ENCODE results near the gene GLIPR1L2. TPM values are rescaled to one million over a fixed set of nuclear protein-coding genes. Genes with fewer than 3 reads are reported as not detected.

The GLIPR1L2 gene
- total RNA-seq, 4 donors from 2014 or later = 0.17 to 4.5 (median 1.0) TPM

DNA sequence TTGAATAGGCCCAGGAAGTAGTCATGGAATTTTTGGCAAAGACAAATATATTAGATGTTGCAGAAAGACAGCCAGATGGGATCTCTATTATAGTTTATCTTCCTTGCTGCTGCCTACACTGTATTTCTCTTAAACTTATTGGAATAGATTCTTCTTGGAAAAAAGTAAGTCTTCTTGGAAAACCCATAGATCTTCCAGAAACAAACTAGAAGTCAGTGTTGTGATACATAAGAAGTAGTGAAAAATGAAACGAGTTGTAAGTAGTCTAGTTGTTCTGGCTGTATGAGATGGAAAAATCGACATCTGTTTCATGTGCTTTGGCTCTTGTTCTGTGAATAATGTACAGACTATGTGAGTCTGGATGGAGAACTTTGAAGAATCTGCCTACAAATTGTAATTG, 29.0 kb downstream of the GLIPR1L2 start:
- TF ChIP-seq, protein P1, sequence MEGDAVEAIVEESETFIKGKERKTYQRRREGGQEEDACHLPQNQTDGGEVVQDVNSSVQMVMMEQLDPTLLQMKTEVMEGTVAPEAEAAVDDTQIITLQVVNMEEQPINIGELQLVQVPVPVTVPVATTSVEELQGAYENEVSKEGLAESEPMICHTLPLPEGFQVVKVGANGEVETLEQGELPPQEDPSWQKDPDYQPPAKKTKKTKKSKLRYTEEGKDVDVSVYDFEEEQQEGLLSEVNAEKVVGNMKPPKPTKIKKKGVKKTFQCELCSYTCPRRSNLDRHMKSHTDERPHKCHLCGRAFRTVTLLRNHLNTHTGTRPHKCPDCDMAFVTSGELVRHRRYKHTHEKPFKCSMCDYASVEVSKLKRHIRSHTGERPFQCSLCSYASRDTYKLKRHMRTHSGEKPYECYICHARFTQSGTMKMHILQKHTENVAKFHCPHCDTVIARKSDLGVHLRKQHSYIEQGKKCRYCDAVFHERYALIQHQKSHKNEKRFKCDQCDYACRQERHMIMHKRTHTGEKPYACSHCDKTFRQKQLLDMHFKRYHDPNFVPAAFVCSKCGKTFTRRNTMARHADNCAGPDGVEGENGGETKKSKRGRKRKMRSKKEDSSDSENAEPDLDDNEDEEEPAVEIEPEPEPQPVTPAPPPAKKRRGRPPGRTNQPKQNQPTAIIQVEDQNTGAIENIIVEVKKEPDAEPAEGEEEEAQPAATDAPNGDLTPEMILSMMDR (IDR thresholded peaks at IDR 0.05) = no peak
- TF ChIP-seq POLR2AphosphoS5 (IDR thresholded peaks at IDR 0.05) = no peak
- intact Hi-C loops (cut with DNase I) = no loop called here
- H3K27ac ChIP-seq (replicated peaks in 1 of 4) = no peak overlapping the region
- H3K4me3 ChIP-seq = no peak overlapping the region
- H3K27me3 ChIP-seq = no peaks in the 10 kb centered on the region
- H3K4me1 ChIP-seq = no peaks in the 10 kb centered on the region
- no peaks in the 10 kb centered on the region for H3K9me3 ChIP-seq
- no peaks in the 10 kb centered on the region for H3K36me3 ChIP-seq
- no peak for DNase-seq (ENCODE audit: extremely low spot score)
- 82% methylated on average over 2 of the region's 2 CpGs for WGBS

DNA sequence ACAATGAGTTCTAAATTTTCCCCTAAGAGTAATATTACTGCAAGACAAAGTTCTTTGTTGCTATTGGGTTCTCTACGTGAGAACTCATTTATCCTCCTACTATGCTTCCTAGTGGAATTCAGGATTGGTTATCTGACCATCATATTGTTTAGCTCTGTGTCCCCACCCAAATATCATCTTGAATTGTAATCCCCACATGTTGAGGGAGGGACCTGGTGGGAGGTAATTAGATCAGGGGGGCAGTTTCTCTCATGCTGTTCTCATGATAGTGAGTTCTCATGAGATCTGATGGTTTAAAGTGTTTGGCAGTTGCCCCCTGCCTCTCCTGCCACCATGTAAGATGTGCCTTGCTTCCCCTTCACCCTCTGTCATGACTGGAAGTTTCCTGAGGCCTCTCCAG, 36.6 kb downstream of the GLIPR1L2 start:
- no peak overlapping the region for H3K4me3 ChIP-seq
- no peak for TF ChIP-seq EP300 (IDR thresholded peaks at IDR 0.05)
- no peak for TF ChIP-seq POLR2A (IDR thresholded peaks at IDR 0.05; ENCODE audit: low read depth)
- no peak for TF ChIP-seq POLR2AphosphoS5 (IDR thresholded peaks at IDR 0.05)
- TF ChIP-seq, protein P1 (IDR thresholded peaks at IDR 0.05) = no peak
- DNase-seq (ENCODE audit: extremely low spot score) = no peak
- H3K4me1 ChIP-seq = peaks cover 0 to under 1% (median 0%) of the 10 kb centered on the region in 4 donors
- H3K27me3 ChIP-seq = no peaks in the 10 kb centered on the region
- peaks cover 0 to 14% (median 2%) of the 10 kb centered on the region in 4 donors for H3K9me3 ChIP-seq
- 75% methylated on average over 1 of the region's 1 CpG for WGBS
- H3K36me3 ChIP-seq = no peaks in the 10 kb centered on the region
- no peak overlapping the region for H3K27ac ChIP-seq (replicated peaks in 1 of 4)
- intact Hi-C loops (cut with DNase I) = no loop called here

DNA sequence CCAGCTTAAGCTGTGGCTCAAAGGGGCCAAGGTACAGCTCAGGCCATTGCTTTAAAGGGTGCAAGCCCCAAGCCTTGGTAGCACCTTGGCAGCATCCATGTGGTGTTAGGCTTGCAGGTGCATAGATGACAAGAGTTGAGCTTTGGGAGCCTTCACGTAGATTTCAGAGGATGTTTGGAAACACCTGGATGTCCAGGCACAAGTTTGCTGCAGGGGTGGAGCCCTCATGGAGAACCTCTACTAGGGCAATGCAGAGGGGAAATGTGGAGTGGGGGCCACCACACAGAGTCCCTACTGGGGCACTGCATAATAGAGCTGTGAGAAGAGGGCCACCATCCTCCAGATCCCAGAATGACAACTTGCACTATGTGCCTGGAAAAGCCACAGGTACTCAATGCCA, 37.9 kb downstream of the GLIPR1L2 start:
- Histone ChIP-seq H3K36me3 (no peaks in the 10 kb centered on the region), H3K4me3 (no peak overlapping the region), H3K9me3 (peaks cover 0 to 14% (median 2%) of the 10 kb centered on the region in 4 donors), H3K4me1 (peaks cover 0 to 6% (median 3%) of the 10 kb centered on the region in 4 donors), H3K27ac (replicated peaks in 1 of 4) (no peak overlapping the region), H3K27me3 (no peaks in the 10 kb centered on the region)
- no peak for DNase-seq (ENCODE audit: extremely low spot score)
- WGBS = 80% methylated on average over 1 of the region's 1 CpG
- intact Hi-C loops (cut with DNase I) = no loop called here
- no peak for TF ChIP-seq POLR2A (IDR thresholded peaks at IDR 0.05; ENCODE audit: low read depth)
- TF ChIP-seq EP300 (IDR thresholded peaks at IDR 0.05) = no peak
- no peak for TF ChIP-seq POLR2AphosphoS5 (IDR thresholded peaks at IDR 0.05)
- TF ChIP-seq, protein P1 (IDR thresholded peaks at IDR 0.05) = no peak

DNA sequence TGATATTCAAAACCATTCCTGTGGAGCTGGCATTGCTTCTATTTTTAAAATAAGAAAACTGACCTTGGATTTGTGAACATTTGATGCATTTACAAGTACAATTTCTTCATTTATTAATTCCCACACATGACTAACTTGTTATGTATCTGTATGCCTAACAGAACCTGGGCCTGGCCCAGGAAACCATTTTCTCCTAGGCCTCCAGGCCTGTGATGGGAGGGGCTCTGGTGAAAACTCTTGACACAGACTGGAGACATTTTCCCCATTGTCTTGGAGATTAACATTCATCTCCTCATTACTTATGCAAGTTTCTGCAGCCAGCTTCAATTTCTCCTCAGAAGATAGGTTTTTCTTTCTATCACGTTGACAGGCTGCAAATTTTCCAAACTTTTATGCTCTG, 42.0 kb downstream of the GLIPR1L2 start:
- WGBS = 83% methylated on average over 1 of the region's 1 CpG
- Histone ChIP-seq H3K36me3 (no peaks in the 10 kb centered on the region), H3K27ac (replicated peaks in 1 of 4) (no peak overlapping the region), H3K4me3 (no peak overlapping the region), H3K9me3 (peaks cover 0 to 25% (median 11%) of the 10 kb centered on the region in 4 donors), H3K4me1 (peaks cover 0 to 6% (median 3%) of the 10 kb centered on the region in 4 donors), H3K27me3 (no peaks in the 10 kb centered on the region)
- no peak for DNase-seq (ENCODE audit: extremely low spot score)
- TF ChIP-seq, protein P1 (IDR thresholded peaks at IDR 0.05) = no peak
- TF ChIP-seq POLR2A (IDR thresholded peaks at IDR 0.05; ENCODE audit: low read depth) = no peak
- TF ChIP-seq POLR2AphosphoS5 (IDR thresholded peaks at IDR 0.05) = no peak
- no peak for TF ChIP-seq EP300 (IDR thresholded peaks at IDR 0.05)
- intact Hi-C loops (cut with DNase I) = no loop called here

DNA sequence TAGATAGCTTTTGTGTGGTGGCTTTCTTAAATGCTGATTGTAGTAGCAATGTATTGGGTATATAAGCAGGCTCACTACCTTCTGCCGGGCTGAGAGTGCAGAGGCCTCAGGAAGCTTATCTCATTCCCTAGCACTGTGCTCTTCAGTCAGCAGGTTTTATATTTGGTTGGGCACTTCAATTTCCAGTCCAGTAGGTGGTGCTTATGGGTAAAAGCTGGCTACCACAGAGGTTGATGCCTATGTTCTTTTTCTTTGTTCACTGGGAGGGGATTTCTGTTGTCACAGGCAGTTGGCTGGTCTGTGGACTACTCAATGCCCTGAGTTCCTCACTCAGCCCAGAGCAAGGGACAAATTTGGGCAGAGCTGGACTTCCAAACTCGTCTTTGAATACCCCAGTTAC, 46.7 kb downstream of the GLIPR1L2 start:
- no peak for DNase-seq (ENCODE audit: extremely low spot score)
- Histone ChIP-seq H3K36me3 (no peaks in the 10 kb centered on the region), H3K4me3 (no peak overlapping the region), H3K9me3 (peaks cover 0 to 19% (median 9%) of the 10 kb centered on the region in 4 donors), H3K27me3 (peaks cover 0 to 4% (median 0%) of the 10 kb centered on the region in 4 donors), H3K4me1 (peaks cover 0 to 5% (median 2%) of the 10 kb centered on the region in 4 donors), H3K27ac (replicated peaks in 1 of 4) (no peak overlapping the region)
- 41% methylated on average over 2 of the region's 2 CpGs for WGBS
- TF ChIP-seq, protein P1 (IDR thresholded peaks at IDR 0.05) = peak in 1 of 3 experiments; percentile 11
- no peak for TF ChIP-seq POLR2A (IDR thresholded peaks at IDR 0.05; ENCODE audit: low read depth)
- intact Hi-C loops (cut with DNase I) = no loop called here
